Fibroblast of mammary gland (primary cell): ENCODE measurements around the gene IGFN1.

Experiments used
- DNase-seq: peaks from one replicate; pipeline ENCODE4 v3.0.0-alpha.2; 2010; ENCODE audit warnings: low read depth
- H3K4me3 ChIP-seq: 2 replicates; pipeline ENCODE4 v1.5.1; 2011; ENCODE audit warnings: low read depth, mild to moderate bottlenecking, low read length, moderate library complexity; ENCODE audit not compliant: control insufficient read depth
- TF ChIP-seq, protein P1 (sequence below): conservative IDR thresholded peaks from 2 replicates; pipeline ENCODE4 v1.5.1; 2011; ENCODE audit warnings: low read depth, low read length, inconsistent platforms; ENCODE audit not compliant: control insufficient read depth, insufficient read depth

IGFN1 gene

DNA sequence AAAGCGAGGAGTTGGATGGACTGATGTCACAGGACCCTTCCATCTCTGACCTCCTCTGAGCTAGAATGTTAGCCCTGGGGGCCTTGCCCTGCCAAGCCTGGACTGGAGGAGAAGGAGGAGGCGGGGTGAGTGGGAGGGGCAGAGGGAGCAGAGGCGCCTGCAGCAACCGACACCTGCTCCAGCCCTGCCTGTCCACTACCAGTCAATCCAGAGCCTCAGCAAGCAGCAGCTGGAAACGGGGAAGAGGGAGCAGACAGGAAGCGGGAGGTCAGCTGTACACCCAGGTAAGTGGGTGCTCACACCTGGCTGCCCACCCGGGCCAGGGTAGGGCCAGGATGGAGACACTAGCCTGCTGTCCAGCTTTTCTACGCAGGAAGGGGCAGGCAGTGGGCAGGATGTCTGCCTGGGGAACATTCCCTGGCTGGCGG lies at the start of gene IGFN1:
Gene IGFN1, plus strand, starts transcription at position 201 of the 428 bp plus-strand sequence. CDS start 2,470 bp downstream, outside the sequence.
- H3K4me3 ChIP-seq = no peak within 1 kb of the TSS
- TF ChIP-seq, protein P1, sequence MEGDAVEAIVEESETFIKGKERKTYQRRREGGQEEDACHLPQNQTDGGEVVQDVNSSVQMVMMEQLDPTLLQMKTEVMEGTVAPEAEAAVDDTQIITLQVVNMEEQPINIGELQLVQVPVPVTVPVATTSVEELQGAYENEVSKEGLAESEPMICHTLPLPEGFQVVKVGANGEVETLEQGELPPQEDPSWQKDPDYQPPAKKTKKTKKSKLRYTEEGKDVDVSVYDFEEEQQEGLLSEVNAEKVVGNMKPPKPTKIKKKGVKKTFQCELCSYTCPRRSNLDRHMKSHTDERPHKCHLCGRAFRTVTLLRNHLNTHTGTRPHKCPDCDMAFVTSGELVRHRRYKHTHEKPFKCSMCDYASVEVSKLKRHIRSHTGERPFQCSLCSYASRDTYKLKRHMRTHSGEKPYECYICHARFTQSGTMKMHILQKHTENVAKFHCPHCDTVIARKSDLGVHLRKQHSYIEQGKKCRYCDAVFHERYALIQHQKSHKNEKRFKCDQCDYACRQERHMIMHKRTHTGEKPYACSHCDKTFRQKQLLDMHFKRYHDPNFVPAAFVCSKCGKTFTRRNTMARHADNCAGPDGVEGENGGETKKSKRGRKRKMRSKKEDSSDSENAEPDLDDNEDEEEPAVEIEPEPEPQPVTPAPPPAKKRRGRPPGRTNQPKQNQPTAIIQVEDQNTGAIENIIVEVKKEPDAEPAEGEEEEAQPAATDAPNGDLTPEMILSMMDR = no peak

DNA sequence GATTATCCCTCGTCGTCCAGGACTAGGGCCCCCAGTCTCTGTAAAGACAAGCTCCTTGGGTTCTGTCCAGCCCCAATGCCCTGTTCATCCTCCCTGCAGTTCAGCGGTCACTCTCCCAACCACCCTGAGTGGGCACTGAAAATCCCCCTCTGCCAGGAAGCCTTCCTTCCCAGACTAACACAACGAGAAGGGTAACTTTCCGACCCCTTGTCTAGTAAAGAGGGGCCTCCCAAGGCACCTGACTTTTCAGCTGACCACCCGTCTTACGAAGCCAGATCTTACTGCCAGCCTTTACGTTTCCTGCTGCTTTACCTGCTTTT lies 49.7 kb upstream of the IGFN1 start:
- H3K4me3 ChIP-seq = no peak overlapping the region
- no peak for DNase-seq
- TF ChIP-seq, protein P1 = no peak

More for the DNA sequence above, at the start of gene IGFN1:
- DNase-seq = no peak

DNA sequence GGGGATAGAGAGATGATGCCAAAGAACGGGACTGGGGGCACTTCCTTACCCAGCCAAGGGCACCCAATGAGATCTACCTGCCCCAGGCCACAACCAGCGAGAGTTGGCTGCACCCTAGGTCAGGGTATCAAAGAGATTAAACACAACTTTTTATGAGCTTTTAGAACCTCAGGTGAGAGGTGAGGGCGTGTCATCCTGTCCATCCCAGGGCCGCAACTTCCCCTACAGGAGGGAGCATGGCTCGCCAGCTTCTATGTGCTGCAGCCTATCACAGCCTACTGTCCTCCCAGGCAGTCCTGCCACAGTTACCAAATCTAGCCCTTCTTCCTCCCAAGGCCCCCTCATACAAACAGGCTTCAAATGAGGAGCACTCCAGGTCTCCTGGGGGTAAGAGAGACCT lies 49.2 kb upstream of the IGFN1 start:
- no peak overlapping the region for H3K4me3 ChIP-seq
- TF ChIP-seq, protein P1 = no peak
- no peak for DNase-seq

DNA sequence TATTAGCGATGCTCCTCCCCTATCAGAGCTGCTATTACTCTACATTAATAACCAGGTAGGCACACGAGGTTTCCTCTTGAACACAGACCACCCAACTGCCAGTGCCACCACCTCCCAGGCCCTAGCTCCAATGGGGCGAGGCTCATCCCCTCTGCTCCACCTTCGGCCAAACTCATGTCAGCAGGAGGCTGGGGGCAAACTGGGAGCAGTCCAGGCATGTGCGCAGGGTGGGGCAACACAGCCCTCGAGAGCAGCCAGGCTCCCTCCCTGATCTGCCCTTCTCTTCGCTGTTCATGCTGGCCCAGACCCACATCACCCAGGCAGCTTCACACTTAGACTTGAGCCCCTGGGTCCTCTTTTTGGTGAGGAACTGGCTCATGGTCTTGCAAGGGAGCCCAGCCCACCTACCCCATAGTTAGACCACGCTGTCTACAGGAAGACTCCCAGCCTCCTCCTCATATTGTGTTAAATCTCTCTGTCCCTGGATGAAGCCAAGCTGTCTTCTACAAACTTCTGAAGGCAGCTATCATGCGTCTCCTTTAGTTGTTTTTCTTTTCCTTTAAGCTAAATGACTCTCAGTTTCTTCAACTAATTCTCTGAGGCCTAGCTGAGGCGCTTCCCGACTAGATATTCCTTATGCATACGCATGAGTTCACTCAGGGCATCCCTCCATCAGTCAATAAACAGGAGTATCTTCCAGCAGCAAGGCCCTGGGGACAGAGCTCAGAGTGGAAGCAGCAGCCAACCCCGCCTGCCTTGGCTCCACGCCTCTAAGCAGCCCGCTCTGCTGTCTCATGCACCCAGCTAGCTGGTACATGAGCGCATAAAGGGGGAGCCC lies 48.4 kb upstream of the IGFN1 start:
- H3K4me3 ChIP-seq = no peak overlapping the region
- DNase-seq = peak; percentile 43
- TF ChIP-seq, protein P1 = no peak

DNA sequence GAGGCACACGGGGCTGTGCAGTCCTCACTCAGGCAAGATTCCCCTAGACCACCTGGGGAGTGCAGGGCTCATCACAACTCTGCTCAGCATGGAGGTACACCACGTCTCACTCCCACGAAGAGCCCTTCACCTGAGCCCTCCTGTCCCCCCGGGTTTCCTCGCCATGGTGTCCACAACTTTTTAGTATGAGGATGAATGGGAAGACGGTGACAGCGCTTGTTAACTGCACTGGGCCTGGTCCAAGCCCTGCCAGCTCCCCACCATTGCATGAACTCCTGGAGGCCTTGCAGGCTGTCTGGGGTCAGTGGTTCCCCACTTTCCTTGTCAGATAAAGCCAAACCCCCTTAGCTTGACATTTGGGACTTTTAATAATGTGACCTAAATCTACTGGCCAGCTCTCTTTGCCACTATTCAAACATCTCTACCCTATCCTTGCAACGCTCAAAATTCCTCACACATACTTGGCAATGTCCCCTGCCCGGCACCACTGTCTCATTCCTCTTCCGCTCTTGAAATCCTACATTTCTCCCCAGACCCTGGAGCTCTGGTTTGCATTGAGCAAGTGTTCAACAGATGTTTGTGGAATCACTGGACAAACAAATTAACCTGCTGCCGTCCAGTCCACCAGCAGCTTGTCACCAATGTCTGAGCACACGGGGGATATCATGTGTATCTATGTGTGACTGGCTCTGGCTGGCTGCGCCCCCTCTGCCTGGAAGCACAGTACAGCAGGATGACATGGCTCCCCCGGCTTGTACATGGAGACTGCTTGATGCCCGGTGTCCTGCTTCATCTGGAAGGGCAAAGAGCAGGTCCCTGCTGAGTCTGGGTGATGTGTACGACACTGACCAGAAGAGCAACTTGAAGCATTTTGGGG lies 47.5 kb upstream of the IGFN1 start:
- TF ChIP-seq, protein P1 = no peak
- no peak for DNase-seq
- H3K4me3 ChIP-seq = no peak overlapping the region

DNA sequence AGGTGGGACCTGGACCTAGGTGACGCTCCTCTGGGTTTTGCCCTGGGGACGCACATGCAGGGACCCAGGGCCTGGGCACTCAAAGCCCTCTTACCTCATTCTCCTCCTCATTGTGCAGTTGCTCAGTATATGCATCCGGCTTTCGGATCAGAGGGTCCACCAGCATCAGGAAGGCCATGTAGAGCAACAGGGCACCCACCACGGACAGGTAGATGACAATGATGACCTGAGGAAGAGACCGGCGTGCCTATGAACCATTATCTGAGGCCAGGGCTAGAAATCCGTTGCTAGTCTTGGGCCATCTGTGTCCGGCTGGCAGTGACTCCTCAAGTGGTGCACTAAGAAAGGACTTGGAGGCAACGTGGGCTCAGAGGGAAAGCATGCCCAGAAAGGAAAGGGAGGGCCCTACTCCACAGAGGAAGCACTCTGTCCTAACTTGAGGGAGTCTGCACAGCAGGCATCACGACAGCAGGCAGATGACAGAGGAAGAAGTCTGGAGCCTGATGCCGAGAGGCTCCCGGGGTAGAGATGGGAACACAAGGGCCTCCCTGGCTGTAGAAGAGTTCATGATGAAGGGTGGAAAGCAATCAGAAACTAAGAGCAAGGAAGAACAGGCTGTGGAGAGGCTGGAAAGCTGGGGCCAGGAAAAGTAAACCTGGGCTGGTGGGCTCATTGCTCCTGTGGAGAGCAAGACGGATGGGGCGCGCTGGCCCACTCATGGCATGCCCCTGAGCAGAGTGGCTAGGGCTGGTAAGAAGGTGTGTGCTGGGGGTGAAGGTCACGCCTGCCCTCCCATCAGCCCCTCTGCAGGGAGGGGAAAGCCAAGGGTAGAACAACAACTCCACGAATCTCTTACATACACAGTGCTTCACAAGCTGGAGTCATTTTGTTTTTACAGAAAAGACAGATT lies 46.6 kb upstream of the IGFN1 start:
- H3K4me3 ChIP-seq = no peak overlapping the region
- no peak for DNase-seq
- TF ChIP-seq, protein P1 = no peak
